Kidney (tissue), 14 donors: ENCODE measurements around the gene LILRA2. TPM values are rescaled to one million over a fixed set of nuclear protein-coding genes. Genes with fewer than 3 reads are reported as not detected.

Experiments used
- DNase-seq, 5 donors: peaks; one replicate each; pipeline ENCODE4 v3.0.0-alpha.2; 2013 to 2020
- FAIRE-seq: peaks from 2 replicates; lab custom pipeline; 2012; peaks lifted over from hg19 to GRCh38; lab: Jason Lieb, UNC
- H3K27ac ChIP-seq, 2 donors: one replicate each; pipeline ENCODE4 v1.7.0; 2013; ENCODE audit warnings: low read depth in 2 of 2, low read length in 2 of 2, inconsistent platforms in 1 of 2
- H3K27me3 ChIP-seq: one replicate; pipeline ENCODE4 v1.7.1; 2013; ENCODE audit warnings: low read length, inconsistent platforms; ENCODE audit not compliant: control insufficient read depth, insufficient read depth
- H3K36me3 ChIP-seq, 3 donors: one replicate each; pipeline versions ENCODE4 v1.7.0 to v1.7.1; 2013; ENCODE audit warnings: low read length in 3 of 3, control low read depth in 1 of 3, inconsistent platforms in 1 of 3; ENCODE audit not compliant: insufficient read depth in 3 of 3, control insufficient read depth in 2 of 3
- H3K4me1 ChIP-seq, 3 donors: one replicate each; pipeline versions ENCODE4 v1.7.0 to v1.7.1; 2013; ENCODE audit warnings: low read length in 3 of 3, inconsistent platforms in 1 of 3, low read depth in 1 of 3; ENCODE audit not compliant: control insufficient read depth in 2 of 3, insufficient read depth in 2 of 3
- H3K4me3 ChIP-seq, 3 donors: one replicate each; pipeline versions ENCODE4 v1.7.0 to v1.8.1; 2013; ENCODE audit warnings: low read length in 3 of 3, control low read depth in 1 of 3, inconsistent platforms in 1 of 3
- H3K9ac ChIP-seq, 3 donors: one replicate each; pipeline versions ENCODE4 v1.7.0 to v1.7.1; 2013; ENCODE audit warnings: low read length in 3 of 3, control low read depth in 1 of 3, inconsistent platforms in 1 of 3
- H3K9me3 ChIP-seq, 3 donors: one replicate each; pipeline versions ENCODE4 v1.7.0 to v1.7.1; 2013; ENCODE audit warnings: low read length in 3 of 3, control low read depth in 1 of 3, inconsistent platforms in 1 of 3; ENCODE audit not compliant: control insufficient read depth in 2 of 3, insufficient read depth in 1 of 3
- intact Hi-C: fragments of 100-400 bp; cut with DNase I; formaldehyde crosslinking; loops from one replicate; pipeline ENCODE4 v1.11.1; 2022
- polyA plus RNA-seq: library from polyadenylated mRNA; stranded (reverse); fragments of 350-450 nt; fragmentation: Illumina TruSeq; extraction: RNeasy Lipid Tissue Mini Kit (QIAGEN cat#74804); gene quantifications from one replicate; pipeline ENCODE4 v1.2.3, GENCODE V29; 2014; ENCODE audit warnings: low read depth, low replicate concordance; ENCODE audit not compliant: insufficient read depth
- total RNA-seq: library from RNA; stranded (reverse); fragmentation: NEBNext Ultra II Directional; extraction: Animal tissue kit (Norgen Biotek cat#: 25700); gene quantifications from one replicate; pipeline ENCODE4 v1.2.1, GENCODE V29; 2021
- TF ChIP-seq, protein P1 (sequence below): IDR thresholded peaks from 3 replicates; pipeline ENCODE4 v1.5.1; 2012; ENCODE audit warnings: mild to moderate bottlenecking, moderate library complexity, borderline replicate concordance; ENCODE audit not compliant: insufficient read depth; ENCODE audit errors: extremely low read depth
- donor health status: control.
- donor health status: control.
- donor health status: control.
- donor health status: control.
- donor health status: control.
- donor health status: DM: yes; HTN: yes; CAD: no.
- donor health status: Normal renal cell carcinoma (clear cell type).

The LILRA2 gene
- total and polyA plus RNA-seq, 2 donors from 2014 or later: 2.1 to 4.2 TPM

DNA sequence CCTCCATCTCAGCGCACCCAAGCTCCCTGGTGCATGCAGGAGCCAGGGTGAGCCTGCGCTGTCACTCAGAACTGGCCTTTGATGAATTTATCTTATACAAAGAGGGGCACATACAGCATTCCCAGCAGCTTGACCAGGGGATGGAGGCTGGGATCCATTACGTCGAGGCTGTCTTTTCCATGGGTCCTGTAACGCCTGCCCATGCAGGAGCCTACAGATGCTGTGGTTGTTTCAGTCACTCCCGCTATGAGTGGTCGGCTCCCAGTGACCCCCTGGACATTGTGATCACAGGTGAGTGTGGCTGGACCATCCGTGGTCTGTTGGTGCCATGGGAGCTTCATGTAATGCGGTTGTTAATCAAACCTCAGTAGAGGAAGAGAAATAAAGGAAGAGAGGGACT, 38.0 kb upstream of the LILRA2 start:
- H3K4me3 ChIP-seq: no peak overlapping the region
- TF ChIP-seq, protein P1, sequence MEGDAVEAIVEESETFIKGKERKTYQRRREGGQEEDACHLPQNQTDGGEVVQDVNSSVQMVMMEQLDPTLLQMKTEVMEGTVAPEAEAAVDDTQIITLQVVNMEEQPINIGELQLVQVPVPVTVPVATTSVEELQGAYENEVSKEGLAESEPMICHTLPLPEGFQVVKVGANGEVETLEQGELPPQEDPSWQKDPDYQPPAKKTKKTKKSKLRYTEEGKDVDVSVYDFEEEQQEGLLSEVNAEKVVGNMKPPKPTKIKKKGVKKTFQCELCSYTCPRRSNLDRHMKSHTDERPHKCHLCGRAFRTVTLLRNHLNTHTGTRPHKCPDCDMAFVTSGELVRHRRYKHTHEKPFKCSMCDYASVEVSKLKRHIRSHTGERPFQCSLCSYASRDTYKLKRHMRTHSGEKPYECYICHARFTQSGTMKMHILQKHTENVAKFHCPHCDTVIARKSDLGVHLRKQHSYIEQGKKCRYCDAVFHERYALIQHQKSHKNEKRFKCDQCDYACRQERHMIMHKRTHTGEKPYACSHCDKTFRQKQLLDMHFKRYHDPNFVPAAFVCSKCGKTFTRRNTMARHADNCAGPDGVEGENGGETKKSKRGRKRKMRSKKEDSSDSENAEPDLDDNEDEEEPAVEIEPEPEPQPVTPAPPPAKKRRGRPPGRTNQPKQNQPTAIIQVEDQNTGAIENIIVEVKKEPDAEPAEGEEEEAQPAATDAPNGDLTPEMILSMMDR: no peak
- intact Hi-C loops: no loop called here

DNA sequence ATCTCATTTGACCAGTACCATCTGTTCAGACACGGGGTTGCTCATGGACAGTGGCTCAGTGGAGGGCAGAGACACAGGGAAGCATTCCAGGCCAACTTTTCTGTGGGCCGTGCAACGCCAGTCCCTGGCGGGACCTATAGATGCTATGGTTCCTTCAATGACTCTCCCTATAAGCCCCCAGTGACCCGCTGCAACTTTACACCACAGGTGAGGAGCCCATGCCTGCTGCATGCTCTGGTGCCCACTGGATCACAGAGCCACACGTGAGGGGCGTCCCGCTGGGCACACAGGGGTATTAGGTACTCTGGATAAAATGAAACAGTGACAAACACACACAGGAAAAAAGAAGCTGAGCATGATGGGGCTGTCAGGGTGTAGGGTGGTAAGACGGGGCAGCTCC, 36.6 kb upstream of the LILRA2 start:
- no peaks in the 10 kb centered on the region for H3K4me1 ChIP-seq
- H3K4me3 ChIP-seq: no peak overlapping the region
- intact Hi-C loops: no loop called here
- no peak for DNase-seq
- H3K27ac ChIP-seq: no peak overlapping the region
- no peaks in the 10 kb centered on the region for H3K27me3 ChIP-seq
- no peak overlapping the region for H3K9ac ChIP-seq
- no peaks in the 10 kb centered on the region for H3K36me3 ChIP-seq
- FAIRE-seq: no peak
- H3K9me3 ChIP-seq: no peaks in the 10 kb centered on the region
- TF ChIP-seq, protein P1: no peak

More for the DNA sequence above, 38.0 kb upstream of the LILRA2 start:
- FAIRE-seq (no peak), DNase-seq (no peak)
- Histone ChIP-seq H3K36me3 (no peaks in the 10 kb centered on the region), H3K27ac (no peak overlapping the region), H3K9me3 (no peaks in the 10 kb centered on the region), H3K4me1 (no peaks in the 10 kb centered on the region), H3K9ac (no peak overlapping the region), H3K27me3 (no peaks in the 10 kb centered on the region)

DNA sequence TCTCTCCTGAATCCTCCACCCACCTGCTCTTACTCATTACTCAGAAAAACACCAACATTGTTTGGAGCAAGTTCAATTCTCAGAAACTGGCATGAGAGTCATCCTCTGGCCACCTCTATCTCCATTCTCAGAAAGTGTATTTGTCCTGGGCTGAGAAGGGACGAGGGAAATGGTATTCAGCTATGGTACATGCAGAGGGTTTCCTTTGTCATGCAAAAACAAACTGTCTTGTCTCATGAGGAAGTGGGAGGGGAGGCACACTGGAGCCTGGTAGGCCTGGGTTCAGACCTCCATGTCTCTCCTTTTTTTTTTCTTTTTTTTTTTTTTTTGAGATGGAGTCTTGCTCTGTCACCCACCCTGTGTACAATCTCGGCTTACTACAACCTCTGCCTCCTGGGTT, 31.9 kb upstream of the LILRA2 start:
- H3K9ac ChIP-seq: no peak overlapping the region
- intact Hi-C loops: no loop called here
- H3K4me1 ChIP-seq: no peaks in the 10 kb centered on the region
- DNase-seq (no peak), FAIRE-seq (no peak)
- no peaks in the 10 kb centered on the region for H3K9me3 ChIP-seq
- H3K27me3 ChIP-seq: no peaks in the 10 kb centered on the region
- no peaks in the 10 kb centered on the region for H3K36me3 ChIP-seq
- H3K4me3 ChIP-seq: no peak overlapping the region
- TF ChIP-seq, protein P1: no peak
- no peak overlapping the region for H3K27ac ChIP-seq

DNA sequence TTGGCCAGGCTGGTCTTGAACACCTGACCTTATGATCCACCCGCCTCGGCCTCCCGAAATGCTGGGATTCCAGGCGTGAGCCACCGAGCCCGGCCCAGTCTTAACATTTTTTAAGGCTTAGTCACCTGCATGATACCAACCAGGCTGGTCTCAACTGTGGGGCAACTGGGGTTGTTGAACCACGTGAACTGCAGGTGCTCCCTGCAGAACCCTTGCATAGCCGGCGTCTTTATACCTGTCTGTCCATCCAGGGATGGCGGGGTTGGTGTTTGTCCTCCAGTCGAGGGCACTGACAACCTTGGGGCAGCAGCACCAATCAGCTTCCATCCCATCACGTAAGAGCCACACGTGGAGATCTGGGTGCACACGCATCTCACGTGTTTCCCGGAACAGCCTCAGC, 24.8 kb upstream of the LILRA2 start:
- Histone ChIP-seq H3K27ac (no peak overlapping the region), H3K9ac (no peak overlapping the region), H3K27me3 (no peaks in the 10 kb centered on the region), H3K9me3 (no peaks in the 10 kb centered on the region), H3K4me1 (no peaks in the 10 kb centered on the region), H3K4me3 (no peak overlapping the region), H3K36me3 (no peaks in the 10 kb centered on the region)
- intact Hi-C loops: no loop called here
- TF ChIP-seq, protein P1: no peak
- FAIRE-seq: no peak
- DNase-seq: no peak
